ENCODE measurements around the gene MOV10L1.

DNA sequence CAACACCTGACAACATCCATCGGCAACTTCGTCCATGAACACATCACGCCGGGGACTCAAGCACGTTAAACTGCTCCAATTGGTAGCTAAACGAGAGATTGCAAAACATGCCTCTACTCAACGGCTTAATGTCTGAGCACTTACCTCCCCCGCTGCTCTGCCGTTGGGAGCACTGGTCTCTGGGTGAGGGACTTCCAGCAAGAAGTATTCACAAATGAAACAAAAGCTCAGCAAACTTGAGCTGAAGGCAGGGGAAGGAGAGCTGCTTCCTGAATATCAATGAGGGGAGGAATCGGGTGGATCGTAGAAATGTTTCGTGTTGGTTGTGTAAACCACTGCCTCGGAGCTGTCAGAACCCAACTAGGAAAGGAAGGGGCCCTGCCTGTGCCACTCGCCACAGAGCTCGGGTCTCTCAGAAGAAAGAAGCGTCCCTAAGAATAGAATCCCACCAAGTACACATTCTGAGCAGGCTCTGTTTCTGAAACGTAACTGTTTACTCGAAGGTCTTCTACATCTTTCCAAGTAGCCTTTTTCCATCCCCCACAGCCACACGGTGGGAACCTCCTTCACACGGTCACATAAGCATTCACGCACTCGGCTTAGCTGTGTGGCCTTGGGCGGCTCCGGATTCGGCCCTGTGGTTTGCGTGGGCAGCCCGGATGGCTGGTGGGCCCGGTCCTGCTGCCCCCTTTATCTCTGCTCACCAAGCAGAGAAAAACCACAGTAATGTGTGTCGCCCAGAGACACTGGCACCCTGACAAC lies 4.4 kb upstream of the MOV10L1 start, which contains the start of gene MLC1:
- TF ChIP-seq, protein P1, sequence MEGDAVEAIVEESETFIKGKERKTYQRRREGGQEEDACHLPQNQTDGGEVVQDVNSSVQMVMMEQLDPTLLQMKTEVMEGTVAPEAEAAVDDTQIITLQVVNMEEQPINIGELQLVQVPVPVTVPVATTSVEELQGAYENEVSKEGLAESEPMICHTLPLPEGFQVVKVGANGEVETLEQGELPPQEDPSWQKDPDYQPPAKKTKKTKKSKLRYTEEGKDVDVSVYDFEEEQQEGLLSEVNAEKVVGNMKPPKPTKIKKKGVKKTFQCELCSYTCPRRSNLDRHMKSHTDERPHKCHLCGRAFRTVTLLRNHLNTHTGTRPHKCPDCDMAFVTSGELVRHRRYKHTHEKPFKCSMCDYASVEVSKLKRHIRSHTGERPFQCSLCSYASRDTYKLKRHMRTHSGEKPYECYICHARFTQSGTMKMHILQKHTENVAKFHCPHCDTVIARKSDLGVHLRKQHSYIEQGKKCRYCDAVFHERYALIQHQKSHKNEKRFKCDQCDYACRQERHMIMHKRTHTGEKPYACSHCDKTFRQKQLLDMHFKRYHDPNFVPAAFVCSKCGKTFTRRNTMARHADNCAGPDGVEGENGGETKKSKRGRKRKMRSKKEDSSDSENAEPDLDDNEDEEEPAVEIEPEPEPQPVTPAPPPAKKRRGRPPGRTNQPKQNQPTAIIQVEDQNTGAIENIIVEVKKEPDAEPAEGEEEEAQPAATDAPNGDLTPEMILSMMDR (conservative IDR thresholded peaks at IDR 0.05; ENCODE audit: low read depth in 2 of 2) = no peak
- no peak for TF ChIP-seq CREB1 (CRISPR knock-in tag; IDR thresholded peaks at IDR 0.05; ENCODE audit: low read depth)
- TF ChIP-seq ZNF114 (CRISPR knock-in tag; IDR thresholded peaks at IDR 0.05) = no peak
- no peak for TF ChIP-seq POLR2AphosphoS5 (IDR thresholded peaks at IDR 0.05; ENCODE audit: low read depth)
- TF ChIP-seq EZH2 (IDR thresholded peaks at IDR 0.05; ENCODE audit: low read depth, unreplicated experiment) = no peak
- no peak for TF ChIP-seq REST (IDR thresholded peaks at IDR 0.05; ENCODE audit: unreplicated experiment)
- no peak for TF ChIP-seq EZH2phosphoT487 (IDR thresholded peaks at IDR 0.05; ENCODE audit: unreplicated experiment)
- TF ChIP-seq JUNB (IDR thresholded peaks at IDR 0.05; ENCODE audit: unreplicated experiment) = no peak

Measured in GM23338 (cell line).